GM19397 (cell line): ENCODE data around the gene TMOD1.
"Not testable (repeated sequence)": the region's sequence is repeated elsewhere in the genome, so short reads cannot be mapped to it uniquely, and the experiment has no call there.

Experiments
- ATAC-seq: cut with Tn5 transposase; IDR thresholded peaks from one replicate; pipeline ENCODE4 v1.9.1; 2021; ENCODE audit warnings: mild to moderate bottlenecking, moderate library complexity; ENCODE audit not compliant: unreplicated experiment

Gene TMOD1

GRCh38 chr9:97501177-97501971, at the start of gene TMOD1:
TMOD1 (plus strand) TSS chr9:97501666; CDS start chr9:97524189, 22,523 bp downstream.
- ATAC-seq, result peak; percentile 61

- not testable (repeated sequence) for ATAC-seq
These were observed 47.9 kb upstream of the TMOD1 start for GRCh38 chr9:97453573-97453972.

- not testable (repeated sequence) for ATAC-seq
These were observed 44.6 kb upstream of the TMOD1 start for GRCh38 chr9:97456841-97457240.

- no peak for ATAC-seq
These were observed 42.1 kb upstream of the TMOD1 start for GRCh38 chr9:97459326-97459725.

GRCh38 chr9:97462159-97462558, 39.3 kb upstream of the TMOD1 start:
- no peak for ATAC-seq

- no peak for ATAC-seq
These were observed 38.6 kb upstream of the TMOD1 start for GRCh38 chr9:97462914-97463313.

- peak; percentile 71 for ATAC-seq
These were observed 32.6 kb upstream of the TMOD1 start for GRCh38 chr9:97468658-97469448.

- no peak for ATAC-seq
These were observed 31.4 kb upstream of the TMOD1 start for GRCh38 chr9:97470076-97470475.

- no peak for ATAC-seq
These were observed 27.7 kb upstream of the TMOD1 start for GRCh38 chr9:97473717-97474116.

- ATAC-seq, result no peak
These were observed 27.0 kb upstream of the TMOD1 start for GRCh38 chr9:97474372-97474925.

GRCh38 chr9:97475059-97475458, 26.4 kb upstream of the TMOD1 start:
- ATAC-seq, result no peak

GRCh38 chr9:97478301-97478981, 23.0 kb upstream of the TMOD1 start:
- ATAC-seq, result no peak

- no peak for ATAC-seq
These were observed 21.8 kb upstream of the TMOD1 start for GRCh38 chr9:97479496-97480159.

GRCh38 chr9:97480174-97480573, 21.3 kb upstream of the TMOD1 start:
- ATAC-seq, result no peak

GRCh38 chr9:97480749-97481148, 20.7 kb upstream of the TMOD1 start:
- ATAC-seq, result no peak

GRCh38 chr9:97484134-97484533, 17.3 kb upstream of the TMOD1 start:
- no peak for ATAC-seq

GRCh38 chr9:97487107-97487506, 14.4 kb upstream of the TMOD1 start:
- ATAC-seq, result no peak

GRCh38 chr9:97487861-97488260, 13.6 kb upstream of the TMOD1 start:
- ATAC-seq, result no peak

- ATAC-seq, result no peak
These were observed 10.1 kb upstream of the TMOD1 start for GRCh38 chr9:97491216-97491999.
